SH-SY5Y (cell line): ENCODE measurements around the gene SPANXN2.
"Not testable (repeated sequence)": the region's sequence is repeated elsewhere in the genome, so short reads cannot be mapped to it uniquely, and the experiment has no call there.

Experiments
- GATA2 ChIP-seq: IDR thresholded peaks from 2 replicates; pipeline ENCODE4 v1.6.1; 2011; ENCODE audit warnings: mild to moderate bottlenecking, low read depth, low read length
- GATA3 ChIP-seq: IDR thresholded peaks from 2 replicates; pipeline ENCODE4 v1.6.1; 2011; ENCODE audit warnings: low read depth, mild to moderate bottlenecking, low read length, moderate library complexity

SPANXN2 gene, protein sequence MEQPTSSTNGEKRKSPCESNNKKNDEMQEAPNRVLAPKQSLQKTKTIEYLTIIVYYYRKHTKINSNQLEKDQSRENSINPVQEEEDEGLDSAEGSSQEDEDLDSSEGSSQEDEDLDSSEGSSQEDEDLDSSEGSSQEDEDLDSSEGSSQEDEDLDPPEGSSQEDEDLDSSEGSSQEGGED

DNA sequence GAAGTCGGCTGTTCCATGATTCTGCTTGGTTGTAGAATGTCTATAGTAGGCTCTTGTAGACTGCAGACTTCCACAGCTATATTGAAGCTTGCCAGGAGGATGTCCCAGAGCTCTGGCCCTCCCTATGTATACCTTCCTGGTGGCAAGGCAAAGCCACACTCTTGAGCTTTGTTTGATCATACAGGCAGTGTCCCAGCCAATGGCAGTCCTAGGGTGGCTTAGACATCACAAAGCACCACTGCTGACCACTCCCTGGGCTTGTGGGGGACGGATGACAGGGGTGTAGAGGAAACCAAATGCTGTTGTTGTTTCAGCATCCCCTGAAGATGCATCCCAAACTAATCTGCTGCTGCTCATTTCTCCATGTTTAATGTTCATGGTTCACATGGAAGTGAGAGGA, at the start of gene SPANXN2:
Gene SPANXN2, minus strand, starts transcription at position 101 of the 400 bp plus-strand sequence. Its CDS starts 84 bp downstream, at position 17.
- not testable (repeated sequence) for TF ChIP-seq GATA2, GATA3

DNA sequence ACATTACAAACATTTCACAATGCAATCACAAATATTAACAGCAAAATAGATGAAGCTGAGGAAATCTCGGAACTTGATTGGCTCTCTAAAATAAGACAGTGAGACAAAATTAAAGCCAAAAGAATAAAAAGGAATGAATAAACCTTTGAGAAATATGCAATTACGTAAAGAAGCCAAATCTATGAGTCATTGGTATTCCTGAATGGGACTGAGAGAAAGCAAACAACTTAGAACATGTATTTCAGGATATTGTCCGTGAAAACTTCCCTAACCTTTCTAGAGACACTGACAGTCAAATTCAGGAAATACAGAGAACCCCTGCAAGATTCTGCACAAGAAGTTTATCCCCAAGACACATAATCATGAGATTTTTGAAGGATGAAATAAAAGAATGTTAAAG, 48.4 kb upstream of the SPANXN2 start:
- TF ChIP-seq GATA2 (no peak), GATA3 (no peak)

DNA sequence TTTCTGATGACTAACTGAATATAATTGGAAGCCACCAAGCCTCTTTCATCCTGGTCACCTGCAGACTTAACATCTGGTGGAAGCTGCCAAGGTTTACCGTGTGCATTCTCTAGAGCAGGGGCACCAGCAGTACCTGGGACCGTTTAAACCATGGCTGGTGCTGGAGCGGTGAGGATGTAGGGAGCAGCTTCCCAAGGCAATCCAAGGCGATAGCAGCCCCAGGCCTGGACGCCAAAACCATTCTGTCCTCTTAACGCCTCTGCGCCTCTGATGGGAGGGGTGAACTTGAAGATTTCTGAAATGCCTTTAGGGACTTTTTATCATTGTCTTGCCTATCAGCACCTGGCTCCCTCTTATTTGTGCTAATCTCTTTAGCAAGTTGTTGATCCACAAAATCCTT, 37.3 kb upstream of the SPANXN2 start:
- TF ChIP-seq GATA2, result no peak
- no peak for TF ChIP-seq GATA3

DNA sequence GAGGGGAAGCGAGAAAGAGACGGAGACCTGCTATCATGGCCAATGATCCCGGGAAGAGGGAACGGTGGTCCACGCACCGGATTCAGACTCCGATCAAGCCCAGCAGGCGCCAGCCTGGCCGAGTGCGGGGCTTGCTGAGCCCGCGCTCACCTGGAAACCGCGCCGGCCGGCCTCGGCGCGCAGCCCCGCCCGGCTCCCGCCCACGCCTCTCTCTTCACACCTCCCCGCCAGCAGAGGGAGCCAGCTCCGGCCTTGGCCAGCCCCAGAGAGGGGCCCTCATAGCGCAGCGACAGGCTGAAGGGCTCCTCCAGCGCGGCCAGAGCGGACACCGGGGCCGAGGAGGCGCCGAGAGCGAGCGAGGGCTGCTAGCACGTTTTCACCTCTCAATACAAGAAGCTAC, 36.8 kb upstream of the SPANXN2 start:
- TF ChIP-seq GATA2 (no peak), GATA3 (no peak)

DNA sequence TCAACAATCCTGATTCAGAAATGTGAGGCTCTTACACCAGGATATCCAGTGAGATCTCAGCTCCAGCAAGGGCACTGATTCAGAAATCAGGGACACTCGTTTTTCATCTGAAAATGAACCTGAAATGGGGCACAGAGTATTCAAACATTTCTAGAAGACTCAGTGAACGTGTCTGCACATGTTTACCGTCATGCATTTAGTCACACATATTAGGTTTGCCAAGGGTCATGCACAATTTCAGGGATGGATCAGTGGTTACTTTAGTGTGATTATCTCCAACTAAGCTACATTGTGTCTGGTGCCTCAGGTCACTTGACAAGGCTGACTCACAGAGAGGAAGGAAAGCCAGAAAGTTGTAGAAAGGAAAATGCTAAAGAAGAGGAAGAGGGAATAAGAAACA, 33.6 kb upstream of the SPANXN2 start:
- TF ChIP-seq GATA2 (no peak), GATA3 (no peak)

DNA sequence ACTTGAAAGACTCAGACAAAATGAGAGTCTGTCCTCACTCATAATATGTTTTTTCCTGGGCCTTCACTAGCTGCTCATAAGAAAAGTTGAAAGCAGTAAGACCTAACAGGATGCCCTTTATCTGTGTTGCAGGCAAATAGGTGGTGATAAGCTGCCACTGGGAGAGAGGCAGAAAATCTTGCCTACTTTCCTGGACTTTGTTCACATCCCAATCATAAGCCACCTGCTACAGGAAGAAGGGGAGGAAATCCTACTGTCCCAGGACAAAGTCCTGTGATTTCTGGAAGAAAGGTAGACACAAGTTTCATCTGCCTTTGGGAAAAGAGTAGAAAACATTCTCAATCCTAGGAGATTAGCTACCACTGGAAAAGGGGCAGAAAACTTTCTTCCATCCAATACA, 13.3 kb upstream of the SPANXN2 start:
- TF ChIP-seq GATA2, result no peak
- no peak for TF ChIP-seq GATA3

DNA sequence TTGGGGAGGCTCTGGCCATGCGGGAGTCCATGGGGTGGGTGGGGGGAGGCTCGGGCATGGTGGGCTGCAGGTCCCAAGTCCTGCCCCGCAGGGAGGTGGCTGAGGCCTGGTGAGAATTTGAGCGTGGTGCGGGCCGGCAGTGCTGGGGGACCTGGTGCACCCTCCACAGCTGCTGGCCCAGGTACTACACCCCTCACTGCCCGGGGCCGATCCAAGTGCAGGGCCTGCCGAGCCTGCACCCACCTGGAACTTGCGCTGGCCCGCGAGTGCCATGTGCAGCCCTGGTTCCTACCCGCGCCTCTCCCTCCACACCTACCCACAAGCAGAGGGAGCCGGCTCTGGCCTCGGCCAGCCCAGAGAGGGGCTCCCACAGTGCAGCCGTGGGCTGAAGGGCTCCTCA, 5.7 kb upstream of the SPANXN2 start:
- TF ChIP-seq GATA2 (no peak), GATA3 (no peak)

DNA sequence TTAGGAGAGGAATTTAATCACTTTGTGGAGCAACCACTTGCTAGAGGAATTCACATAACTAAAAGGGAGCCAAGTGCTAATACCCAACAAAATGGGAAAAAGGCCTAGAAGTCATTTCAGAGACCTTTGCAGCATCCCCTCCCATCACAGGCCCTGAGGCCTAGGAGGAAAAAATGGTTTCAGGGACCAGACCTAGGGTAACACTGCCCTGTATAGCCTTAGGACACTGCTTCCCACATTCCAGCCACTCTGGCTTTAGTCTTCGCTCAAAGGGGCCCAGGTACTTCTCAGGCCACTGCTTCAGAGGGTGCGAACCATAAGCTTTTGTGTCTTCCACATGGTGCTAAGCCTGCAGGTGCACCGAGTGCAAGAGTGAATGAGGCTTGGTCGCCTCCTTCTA, 19.1 kb downstream of the SPANXN2 start:
- TF ChIP-seq GATA3 (no peak), GATA2 (no peak)

DNA sequence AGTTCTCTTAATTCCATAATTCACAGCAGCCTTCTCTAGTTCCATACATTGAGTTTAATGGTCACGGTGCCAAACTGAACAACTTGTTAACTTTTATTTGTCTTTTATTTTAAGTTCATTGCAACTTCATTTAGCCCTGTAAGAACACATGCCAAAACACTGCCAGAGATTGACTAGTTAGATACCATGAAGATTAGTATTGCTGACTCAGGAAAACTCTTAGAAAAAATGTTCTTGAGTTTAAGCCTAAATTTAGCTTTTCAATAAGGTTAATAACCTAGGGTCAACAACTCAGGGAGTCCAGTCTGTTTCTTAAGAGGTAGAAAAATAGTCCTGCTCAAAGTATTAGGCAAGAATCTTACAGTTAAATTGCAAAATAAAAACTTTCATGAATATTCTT, 25.7 kb downstream of the SPANXN2 start:
- TF ChIP-seq GATA3 (no peak), GATA2 (no peak)

DNA sequence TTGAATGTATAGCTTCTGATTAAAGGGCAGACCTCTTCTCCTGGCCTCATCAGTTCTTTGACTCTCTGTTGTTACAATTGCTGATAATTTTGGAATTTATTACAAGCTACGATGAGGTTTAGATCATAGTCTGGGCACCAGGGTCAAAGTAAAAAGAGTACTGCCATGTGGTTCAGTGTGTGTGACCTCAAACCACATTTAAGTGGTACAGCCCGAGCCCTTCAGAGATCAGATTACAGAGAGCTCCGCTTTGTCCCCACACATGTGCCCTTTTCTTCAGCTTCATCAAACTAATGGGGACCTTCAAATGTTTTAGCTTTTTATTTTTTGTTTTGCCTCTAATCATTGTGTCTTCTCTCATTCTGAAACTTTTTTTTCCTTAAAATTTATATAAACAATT, 37.1 kb downstream of the SPANXN2 start:
- TF ChIP-seq GATA2, result no peak
- no peak for TF ChIP-seq GATA3

DNA sequence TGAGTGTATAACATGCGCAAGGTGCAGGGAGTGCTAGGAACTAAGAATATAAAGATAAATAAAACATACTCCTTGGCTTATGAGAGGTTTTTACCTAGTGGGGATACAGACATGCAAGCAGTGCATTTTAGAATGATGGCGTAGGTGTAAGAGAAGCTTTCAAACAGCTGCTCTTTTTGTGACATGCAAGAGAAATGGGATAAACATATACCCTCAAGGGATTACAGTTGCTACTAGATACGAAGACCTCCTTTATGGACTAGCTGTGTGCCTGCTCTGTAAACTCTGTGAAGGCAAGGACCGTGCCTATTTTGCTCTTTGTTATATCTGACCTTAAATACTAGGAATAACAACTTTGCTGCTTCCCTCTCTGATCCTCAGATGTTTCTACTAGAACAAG, 45.6 kb downstream of the SPANXN2 start:
- TF ChIP-seq GATA2 (no peak), GATA3 (no peak)

DNA sequence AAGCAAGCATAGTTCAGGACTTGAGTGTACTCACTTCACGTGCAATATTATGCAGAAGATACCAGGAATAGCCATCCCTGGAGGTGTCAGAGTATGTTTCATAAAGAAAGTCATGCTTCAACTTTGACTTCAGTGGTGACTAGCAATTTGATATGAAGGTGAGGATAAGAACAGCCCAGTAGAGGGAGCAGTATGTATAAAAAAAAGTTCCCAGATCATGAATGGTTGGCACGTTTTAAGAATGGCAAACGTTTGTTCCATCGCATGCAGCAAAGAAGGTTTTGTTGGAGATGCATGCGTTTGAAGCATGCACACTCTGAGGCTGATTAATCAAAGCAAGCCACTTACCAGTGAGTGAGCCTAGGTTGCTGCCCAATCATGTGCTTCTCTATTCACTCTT, 51.2 kb downstream of the SPANXN2 start:
- no peak for TF ChIP-seq GATA3
- no peak for TF ChIP-seq GATA2

DNA sequence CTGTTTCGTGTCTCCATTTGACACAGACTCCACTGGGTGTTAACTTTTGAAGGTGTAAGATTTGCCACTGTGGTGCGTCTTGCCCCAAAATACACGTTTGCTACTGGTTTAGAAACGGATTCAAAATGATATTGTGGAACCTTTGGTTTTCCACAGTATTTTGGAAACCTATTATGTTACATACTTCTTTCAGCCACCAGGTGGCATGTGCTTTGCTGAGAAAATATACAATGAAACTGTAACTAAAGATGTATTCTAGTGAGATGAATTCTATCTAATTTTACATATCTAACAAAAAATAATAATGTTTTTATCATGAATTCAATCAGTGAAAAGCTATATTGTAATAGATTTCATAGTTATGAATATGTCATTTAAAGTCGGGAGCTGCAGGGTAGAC, 56.2 kb downstream of the SPANXN2 start:
- no peak for TF ChIP-seq GATA2
- TF ChIP-seq GATA3, result no peak

DNA sequence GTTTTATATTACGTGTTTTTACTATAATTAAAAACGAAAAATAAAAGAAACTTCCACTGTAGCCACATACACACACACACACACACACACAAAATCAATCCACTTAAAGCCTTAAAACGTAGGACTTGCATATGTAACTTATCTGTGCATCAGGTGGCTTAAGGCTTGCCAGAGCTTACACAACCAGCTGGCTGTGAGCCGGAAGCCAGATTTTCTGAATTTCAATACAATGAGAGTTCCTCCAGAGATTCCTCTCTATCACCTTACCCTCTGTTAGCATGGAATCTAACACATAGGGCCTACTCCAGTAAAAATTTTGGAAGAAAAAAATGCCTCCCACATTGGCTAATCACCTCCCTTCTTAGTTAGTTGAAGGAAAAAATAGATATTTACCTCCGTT, 56.8 kb downstream of the SPANXN2 start:
- TF ChIP-seq GATA2 (no peak), GATA3 (no peak)
